PFSK-1 (cell line): ENCODE results near the gene KAZN.

ENCODE experiments used
- FOXP2 ChIP-seq: optimal IDR thresholded peaks from 2 replicates; pipeline ENCODE3; 2011; ENCODE audit warnings: borderline replicate concordance, control low read depth, inconsistent platforms; ENCODE audit not compliant: insufficient read depth; ENCODE audit errors: extremely low read length, extremely low read depth
- POLR2AphosphoS5 ChIP-seq: IDR thresholded peaks from 2 replicates; pipeline ENCODE4 v1.6.1; 2012; ENCODE audit warnings: low read depth, mild to moderate bottlenecking, control low read depth, low read length, moderate library complexity
- REST ChIP-seq, 2 experiments: IDR thresholded peaks; 2 replicates each; pipeline versions ENCODE4 v1.6.1 to v1.8.0; 2011 to 2012; ENCODE audit warnings: low read depth in 2 of 2, low read length in 2 of 2, control low read depth in 1 of 2, inconsistent platforms in 1 of 2, mild to moderate bottlenecking in 1 of 2, moderate library complexity in 1 of 2; ENCODE audit not compliant: insufficient read depth in 1 of 2
- SIN3A ChIP-seq: IDR thresholded peaks from 2 replicates; pipeline ENCODE4 v1.6.1; 2012; ENCODE audit warnings: mild to moderate bottlenecking, low read length, moderate library complexity, borderline replicate concordance; ENCODE audit not compliant: insufficient read depth
- TAF1 ChIP-seq: IDR thresholded peaks from 2 replicates; pipeline ENCODE4 v1.6.1; 2012; ENCODE audit warnings: low read length, control low read depth, borderline replicate concordance; ENCODE audit not compliant: insufficient read depth

The KAZN gene

GRCh38 chr1:14806772-14807171 lies 208.3 kb downstream of the KAZN start:
- TF ChIP-seq FOXP2 (no peak), POLR2AphosphoS5 (no peak), SIN3A (no peak), TAF1 (no peak), REST (IDR thresholded peaks at IDR 0.05; ENCODE audit: insufficient read depth in 1 of 2, low read depth in 2 of 2, low read length in 2 of 2) (no peak)

- TF ChIP-seq REST (IDR thresholded peaks at IDR 0.05; ENCODE audit: insufficient read depth in 1 of 2, low read depth in 2 of 2, low read length in 2 of 2) = no peak
- TF ChIP-seq TAF1 = no peak
- no peak for TF ChIP-seq POLR2AphosphoS5
- no peak for TF ChIP-seq FOXP2
- TF ChIP-seq SIN3A = no peak
Observed at GRCh38 chr1:14808768-14809167, 210.3 kb downstream of the KAZN start.

- TF ChIP-seq TAF1 = no peak
- no peak for TF ChIP-seq POLR2AphosphoS5
- no peak for TF ChIP-seq SIN3A
Observed at GRCh38 chr1:14809191-14809981, 210.9 kb downstream of the KAZN start.

GRCh38 chr1:14810595-14811361 lies 212.3 kb downstream of the KAZN start:
- TF ChIP-seq FOXP2 (no peak), SIN3A (no peak), TAF1 (no peak), REST (IDR thresholded peaks at IDR 0.05; ENCODE audit: insufficient read depth in 1 of 2, low read depth in 2 of 2, low read length in 2 of 2) (no peak), POLR2AphosphoS5 (no peak)

GRCh38 chr1:14811573-14811972 lies 213.1 kb downstream of the KAZN start:
- TF ChIP-seq REST (IDR thresholded peaks at IDR 0.05; ENCODE audit: insufficient read depth in 1 of 2, low read depth in 2 of 2, low read length in 2 of 2) (no peak), FOXP2 (no peak), POLR2AphosphoS5 (no peak), TAF1 (no peak), SIN3A (no peak)
